HG03575 (cell line): Measurements from ENCODE around the gene HAVCR2.
"Not testable (repeated sequence)": the region's sequence is repeated elsewhere in the genome, so short reads cannot be mapped to it uniquely, and the experiment has no call there.

Experiments
- ATAC-seq: cut with Tn5 transposase; IDR thresholded peaks from one replicate; pipeline ENCODE4 v1.9.1; 2021; ENCODE audit not compliant: unreplicated experiment, insufficient number of reproducible peaks, low FRiP score; ENCODE audit errors: extremely low read depth

HAVCR2 gene

DNA sequence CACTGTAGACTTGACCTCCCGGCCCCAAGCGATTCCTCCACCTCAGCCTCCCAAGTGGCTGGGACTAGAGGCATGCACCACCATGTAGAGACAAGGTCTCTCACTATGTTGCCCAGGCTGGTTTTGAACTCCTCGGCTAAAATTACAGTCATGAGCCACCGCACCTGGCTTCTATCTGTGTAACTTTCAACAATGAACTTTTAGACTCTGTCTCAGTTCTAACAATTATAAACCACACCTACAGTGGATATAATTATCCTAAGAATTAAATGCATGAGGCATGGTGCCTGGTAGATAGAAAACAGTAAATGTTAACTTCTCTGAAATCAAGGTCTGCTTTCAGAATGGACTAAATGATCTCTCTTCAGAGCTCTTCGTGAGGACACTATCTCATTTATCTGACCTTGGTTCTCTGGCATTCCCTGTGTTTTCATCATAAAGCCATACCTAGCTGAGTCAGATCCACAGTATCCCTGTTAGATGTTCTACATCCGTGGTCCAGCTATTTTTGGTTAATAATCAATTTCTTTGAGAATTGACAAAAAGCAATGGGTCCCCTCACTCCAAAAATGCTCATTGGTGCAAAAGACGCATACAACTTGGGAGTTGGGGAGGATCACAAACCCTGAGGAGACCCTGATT, 57.1 kb downstream of the HAVCR2 start:
- no peak for ATAC-seq

GRCh38 chr5:157050050-157050449, 58.8 kb downstream of the HAVCR2 start:
- ATAC-seq, result no peak

GRCh38 chr5:157049605-157050004, 59.2 kb downstream of the HAVCR2 start:
- ATAC-seq, result no peak

DNA sequence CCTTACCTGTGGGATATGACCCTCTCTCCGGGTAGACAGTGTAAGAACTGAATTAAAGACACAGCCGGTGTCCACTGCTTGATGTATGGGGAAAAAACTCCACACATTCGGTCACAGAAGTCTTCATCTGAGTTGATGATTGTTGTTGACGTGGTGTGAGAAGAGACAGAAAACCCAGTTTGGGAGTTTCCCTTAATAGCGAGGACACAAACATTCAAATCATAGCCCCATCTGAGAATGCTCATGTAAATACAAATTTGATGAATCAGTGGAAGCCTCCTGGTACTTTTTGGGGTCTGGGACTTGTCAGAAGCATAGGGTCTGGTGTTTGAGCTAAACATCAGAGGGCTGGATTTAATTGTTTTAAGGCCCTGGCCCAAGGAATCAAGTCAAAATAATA, 60.9 kb downstream of the HAVCR2 start:
- no peak for ATAC-seq

- not testable (repeated sequence) for ATAC-seq
Observed at GRCh38 chr5:157047016-157047415, 61.8 kb downstream of the HAVCR2 start.

GRCh38 chr5:157046041-157046440, 62.8 kb downstream of the HAVCR2 start:
- ATAC-seq, result no peak

GRCh38 chr5:157045601-157046000, 63.2 kb downstream of the HAVCR2 start:
- ATAC-seq, result no peak

DNA sequence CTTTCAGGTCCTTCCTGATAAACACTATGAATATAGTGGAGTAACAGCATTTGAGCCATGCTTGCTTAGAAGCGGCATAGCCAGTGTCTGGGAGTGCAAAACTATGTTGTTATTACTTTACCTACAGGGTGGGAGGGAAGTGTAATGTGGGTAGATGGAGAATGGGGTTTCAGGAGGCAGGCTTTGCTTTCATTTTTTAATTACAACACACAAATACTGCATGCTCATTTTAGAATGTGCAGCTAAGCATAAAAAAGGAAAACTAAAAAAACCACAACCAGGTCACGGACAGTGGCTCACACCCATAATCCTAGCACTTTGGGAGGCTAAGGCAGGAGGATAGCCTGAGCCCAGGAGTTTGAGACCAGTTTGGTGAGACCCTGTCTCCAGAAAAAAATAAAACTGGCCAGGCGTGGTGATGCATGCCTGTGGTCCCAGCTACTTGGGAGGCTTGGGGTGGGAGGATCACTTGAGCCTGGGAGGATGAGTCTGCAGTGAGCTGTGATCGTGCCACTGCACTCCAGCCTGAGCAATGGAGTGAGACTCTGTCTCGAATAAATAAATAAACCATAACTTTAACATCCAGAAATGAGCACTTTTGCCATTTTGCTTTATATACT, 70.2 kb downstream of the HAVCR2 start:
- no peak for ATAC-seq
